ENCODE data around the gene ZNF724.
"Not testable (repeated sequence)": the region's sequence is repeated elsewhere in the genome, so short reads cannot be mapped to it uniquely, and the experiment has no call there.

ZNF724 gene

DNA sequence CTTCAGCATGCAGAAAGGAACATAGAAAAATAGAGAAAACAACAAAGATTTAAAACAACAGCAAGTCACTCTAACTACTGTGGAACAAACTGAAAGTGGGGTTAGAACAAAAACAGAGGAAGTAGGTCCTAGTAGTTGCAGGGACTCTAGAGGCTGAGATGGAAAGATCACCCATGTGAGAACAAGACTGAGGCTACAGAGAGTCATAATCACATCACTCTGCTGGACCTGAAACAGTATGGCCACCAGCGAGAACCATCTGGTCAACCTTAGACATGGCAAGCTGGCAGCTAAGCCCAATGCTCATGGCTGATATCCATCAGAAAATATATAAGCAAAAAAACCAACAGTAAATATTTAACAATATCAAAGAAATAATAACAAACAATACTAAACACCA is 35.8 kb upstream of the ZNF724 start:
- H3K36me3 ChIP-seq (ENCODE audit: low read depth), result no peaks in the 10 kb centered on the region
- DNase-seq (ENCODE audit: low spot score) (no peak), ATAC-seq (ENCODE audit: low read depth) (no peak)
- TF ChIP-seq, protein P1, sequence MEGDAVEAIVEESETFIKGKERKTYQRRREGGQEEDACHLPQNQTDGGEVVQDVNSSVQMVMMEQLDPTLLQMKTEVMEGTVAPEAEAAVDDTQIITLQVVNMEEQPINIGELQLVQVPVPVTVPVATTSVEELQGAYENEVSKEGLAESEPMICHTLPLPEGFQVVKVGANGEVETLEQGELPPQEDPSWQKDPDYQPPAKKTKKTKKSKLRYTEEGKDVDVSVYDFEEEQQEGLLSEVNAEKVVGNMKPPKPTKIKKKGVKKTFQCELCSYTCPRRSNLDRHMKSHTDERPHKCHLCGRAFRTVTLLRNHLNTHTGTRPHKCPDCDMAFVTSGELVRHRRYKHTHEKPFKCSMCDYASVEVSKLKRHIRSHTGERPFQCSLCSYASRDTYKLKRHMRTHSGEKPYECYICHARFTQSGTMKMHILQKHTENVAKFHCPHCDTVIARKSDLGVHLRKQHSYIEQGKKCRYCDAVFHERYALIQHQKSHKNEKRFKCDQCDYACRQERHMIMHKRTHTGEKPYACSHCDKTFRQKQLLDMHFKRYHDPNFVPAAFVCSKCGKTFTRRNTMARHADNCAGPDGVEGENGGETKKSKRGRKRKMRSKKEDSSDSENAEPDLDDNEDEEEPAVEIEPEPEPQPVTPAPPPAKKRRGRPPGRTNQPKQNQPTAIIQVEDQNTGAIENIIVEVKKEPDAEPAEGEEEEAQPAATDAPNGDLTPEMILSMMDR (IDR thresholded peaks at IDR 0.05; ENCODE audit: poor library complexity, severe bottlenecking), result no peak
- H3K4me3 ChIP-seq (ENCODE audit: severe bottlenecking), result no peak overlapping the region
- no peak overlapping the region for H3K27ac ChIP-seq (ENCODE audit: poor library complexity, severe bottlenecking)
- H3K27me3 ChIP-seq (ENCODE audit: insufficient read depth, poor library complexity, severe bottlenecking), result no peaks in the 10 kb centered on the region
- H3K4me1 ChIP-seq (ENCODE audit: insufficient read depth, poor library complexity, severe bottlenecking), result no peaks in the 10 kb centered on the region
- H3K9me3 ChIP-seq (ENCODE audit: severe bottlenecking), result peaks cover 2% of the 10 kb centered on the region

DNA sequence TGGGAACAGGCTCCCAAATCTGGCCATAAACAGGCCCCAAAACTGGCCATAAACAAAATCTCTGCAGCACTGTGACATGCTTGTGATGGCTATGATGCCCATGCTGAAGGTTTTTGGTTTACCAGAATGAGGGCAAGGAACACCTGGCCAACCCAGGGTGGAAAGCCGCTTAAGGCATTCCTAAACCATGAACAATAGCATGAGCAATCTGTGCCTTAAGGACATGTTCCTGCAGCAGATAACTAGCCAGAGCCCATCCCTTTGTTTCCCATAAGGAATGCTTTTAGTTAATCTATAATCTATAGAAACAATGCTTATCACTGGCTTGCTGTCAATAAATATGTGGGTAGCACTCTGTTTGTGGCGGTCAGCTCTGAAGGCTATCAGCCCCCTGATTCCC is 35.1 kb upstream of the ZNF724 start:
- H3K36me3 ChIP-seq (ENCODE audit: low read depth); H3K27ac ChIP-seq (ENCODE audit: poor library complexity, severe bottlenecking); ATAC-seq (ENCODE audit: low read depth); H3K4me3 ChIP-seq (ENCODE audit: severe bottlenecking); DNase-seq (ENCODE audit: low spot score); H3K9me3 ChIP-seq (ENCODE audit: severe bottlenecking); H3K4me1 ChIP-seq (ENCODE audit: insufficient read depth, poor library complexity, severe bottlenecking); H3K27me3 ChIP-seq (ENCODE audit: insufficient read depth, poor library complexity, severe bottlenecking): not testable (repeated sequence)

DNA sequence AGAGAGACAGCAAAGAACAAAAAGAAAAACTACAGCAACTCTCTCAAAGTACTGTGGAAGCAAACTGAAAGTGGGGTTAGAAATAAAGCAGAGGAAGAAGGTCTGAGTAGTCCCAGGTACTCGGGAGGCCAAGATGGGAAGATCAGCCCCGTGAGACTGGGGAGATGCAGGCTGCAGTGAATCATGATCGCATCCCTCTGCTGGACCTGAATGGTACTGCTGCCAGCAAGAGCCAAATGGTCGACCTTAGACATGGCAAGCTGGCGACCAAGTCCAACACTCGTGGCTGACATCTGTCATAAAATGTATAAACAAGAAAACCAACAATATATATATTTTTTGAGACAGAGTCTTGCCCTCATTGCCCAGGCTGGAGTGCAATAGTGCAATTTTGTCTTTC is 33.7 kb upstream of the ZNF724 start:
- Histone ChIP-seq H3K9me3 (ENCODE audit: severe bottlenecking) (peaks cover 2% of the 10 kb centered on the region), H3K27ac (ENCODE audit: poor library complexity, severe bottlenecking) (no peak overlapping the region), H3K4me1 (ENCODE audit: insufficient read depth, poor library complexity, severe bottlenecking) (no peaks in the 10 kb centered on the region), H3K4me3 (ENCODE audit: severe bottlenecking) (no peak overlapping the region), H3K27me3 (ENCODE audit: insufficient read depth, poor library complexity, severe bottlenecking) (no peaks in the 10 kb centered on the region), H3K36me3 (ENCODE audit: low read depth) (no peaks in the 10 kb centered on the region)
- TF ChIP-seq, protein P1 (IDR thresholded peaks at IDR 0.05; ENCODE audit: poor library complexity, severe bottlenecking), result no peak
- no peak for DNase-seq (ENCODE audit: low spot score)
- ATAC-seq (ENCODE audit: low read depth), result peak; percentile 23; the same call in 1 of the 3 replicates

DNA sequence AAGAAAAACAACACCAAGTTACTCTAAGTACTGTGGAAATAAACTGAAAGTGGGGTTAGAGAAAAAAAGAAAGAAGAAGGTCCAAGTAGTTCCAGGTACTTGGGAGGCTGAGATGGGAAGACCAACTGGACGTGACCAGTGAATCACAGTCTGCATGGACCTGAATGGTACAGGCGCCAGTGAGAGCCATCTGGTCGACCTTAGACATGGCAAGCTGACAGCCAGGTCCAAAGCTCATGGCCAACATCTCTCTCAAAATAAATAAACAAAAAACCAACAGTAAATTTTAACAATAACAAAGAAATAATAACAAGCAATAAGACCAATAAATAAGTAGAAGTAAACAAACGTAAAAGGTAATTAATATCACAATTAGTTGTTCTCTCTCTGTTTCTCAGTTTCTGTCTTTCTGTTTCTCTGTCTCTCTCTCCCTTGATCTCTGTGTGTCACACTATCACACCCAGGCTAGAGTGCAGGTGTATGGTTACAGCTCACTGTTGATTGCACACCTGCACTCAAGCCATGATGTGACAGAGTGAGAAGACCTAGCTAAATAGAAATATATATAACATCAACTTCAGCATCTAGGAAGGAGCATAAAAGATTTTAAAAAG is 31.6 kb upstream of the ZNF724 start:
- Histone ChIP-seq H3K4me1 (ENCODE audit: insufficient read depth, poor library complexity, severe bottlenecking) (peaks cover 3% of the 10 kb centered on the region), H3K27me3 (ENCODE audit: insufficient read depth, poor library complexity, severe bottlenecking) (no peaks in the 10 kb centered on the region), H3K9me3 (ENCODE audit: severe bottlenecking) (peaks cover 2% of the 10 kb centered on the region), H3K4me3 (ENCODE audit: severe bottlenecking) (no peak overlapping the region), H3K27ac (ENCODE audit: poor library complexity, severe bottlenecking) (no peak overlapping the region), H3K36me3 (ENCODE audit: low read depth) (no peaks in the 10 kb centered on the region)
- TF ChIP-seq, protein P1 (IDR thresholded peaks at IDR 0.05; ENCODE audit: poor library complexity, severe bottlenecking), result no peak
- DNase-seq (ENCODE audit: low spot score) (no peak), ATAC-seq (ENCODE audit: low read depth) (no peak)

DNA sequence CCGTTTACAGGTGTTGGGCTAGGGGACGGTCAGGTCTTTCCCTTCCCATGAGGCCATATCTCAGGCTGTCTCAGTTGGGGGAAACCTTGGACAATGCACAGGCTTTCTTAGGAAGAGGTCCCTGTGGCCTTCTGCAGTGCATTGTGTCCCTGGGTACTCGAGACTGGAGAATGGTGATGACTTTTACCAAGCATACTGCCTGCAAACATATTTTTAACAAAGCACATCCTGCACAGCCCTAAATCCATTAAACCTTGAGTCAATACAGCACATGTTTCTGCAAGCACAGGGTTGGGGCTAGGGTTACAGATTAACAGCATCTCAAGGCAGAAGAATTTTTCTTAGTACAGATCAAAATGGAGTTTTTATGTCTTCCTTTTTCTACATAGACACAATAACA is 27.9 kb upstream of the ZNF724 start:
- H3K9me3 ChIP-seq (ENCODE audit: severe bottlenecking); H3K4me3 ChIP-seq (ENCODE audit: severe bottlenecking); ATAC-seq (ENCODE audit: low read depth); H3K36me3 ChIP-seq (ENCODE audit: low read depth); H3K27me3 ChIP-seq (ENCODE audit: insufficient read depth, poor library complexity, severe bottlenecking); H3K4me1 ChIP-seq (ENCODE audit: insufficient read depth, poor library complexity, severe bottlenecking); DNase-seq (ENCODE audit: low spot score): not testable (repeated sequence)
- H3K27ac ChIP-seq (ENCODE audit: poor library complexity, severe bottlenecking), result peak overlapping the region; percentile 24
